K562 (cell line): ENCODE data around the gene DCLK1. TPM values are rescaled to one million over a fixed set of nuclear protein-coding genes. Genes with fewer than 3 reads are reported as not detected.
A peak's percentile ranks its signal among the peaks of the same experiment; 100 is the strongest.

Experiments
- ATAC-seq: fragments of 200-7000 bp; cut with Tn5 transposase; 3 replicates; pipeline ENCODE4 v1.9.1; 2020; ENCODE audit warnings: moderate library complexity
- BruUV-seq: library from RNA; stranded (reverse); fragments of 400-500 nt; replicated peaks from 2 replicates; lab custom pipeline; 2021; lab: Mats Ljungman, UMichigan
- CTCF ChIA-PET: fragments of 300-600 bp; formaldehyde crosslinking; extraction: SDS; loops from one replicate; lab custom pipeline; 2021; ENCODE audit warnings: low intra/inter-chr PET ratio; lab: Yijun Ruan, JAX
- POLR2A ChIA-PET: fragments of 300-600, 350-650 bp; sonication (Branson Sonifier 250); formaldehyde crosslinking; extraction: SDS; loops from one replicate; lab custom pipeline; 2021; ENCODE audit warnings: antibody characterized with exemption, inconsistent platforms; lab: Yijun Ruan, JAX
- DNase-seq, 4 experiments: peaks; one replicate each; pipeline versions ENCODE4 v3.0.0 to v3.0.0-alpha.2; 2011 to 2018; ENCODE audit warnings: low spot score in 3 of 4, mixed read lengths in 3 of 4; ENCODE audit errors: extremely low read depth in 1 of 4
- FAIRE-seq: peaks from 2 replicates; lab custom pipeline; 2011; peaks lifted over from hg19 to GRCh38; lab: Jason Lieb, UNC
- H2AFZ ChIP-seq: 2 replicates; pipeline ENCODE4 v1.6.0; 2011; ENCODE audit warnings: low read depth, low read length, control low read depth, inconsistent platforms
- H3K27ac ChIP-seq: fragments of 200-600 bp; 3 replicates; pipeline ENCODE4 v1.8.0; 2011; ENCODE audit warnings: low read depth, mild to moderate bottlenecking, control low read depth, inconsistent platforms, low read length, moderate library complexity, mixed read lengths; ENCODE audit errors: extremely low read depth
- H3K27me3 ChIP-seq, 2 experiments: fragments of 300-600 bp in 1 of 2; 2 replicates in 1 of 2; 3 replicates in 1 of 2; pipeline versions ENCODE4 v1.6.0 to v1.8.0; 2011; ENCODE audit warnings: inconsistent platforms in 2 of 2, low read length in 2 of 2, mild to moderate bottlenecking in 1 of 2, mixed read lengths in 1 of 2, moderate library complexity in 1 of 2; ENCODE audit not compliant: control insufficient read depth in 2 of 2, insufficient read depth in 2 of 2
- H3K36me3 ChIP-seq: fragments of 300-600 bp; 3 replicates; pipeline ENCODE4 v1.8.0; 2011; ENCODE audit warnings: mild to moderate bottlenecking, low read length, inconsistent platforms; ENCODE audit not compliant: control insufficient read depth, insufficient read depth
- H3K4me1 ChIP-seq, 2 experiments: fragments of 200-600 bp in 1 of 2; replicated peaks in 1 of 2; 2 replicates in 1 of 2; 3 replicates in 1 of 2; pipeline versions ENCODE4 v1.5.1 to v1.8.0; 2011; ENCODE audit warnings: inconsistent platforms in 2 of 2, low read length in 2 of 2, mild to moderate bottlenecking in 1 of 2, mixed read lengths in 1 of 2, moderate library complexity in 1 of 2; ENCODE audit not compliant: control insufficient read depth in 2 of 2, insufficient read depth in 2 of 2
- H3K4me2 ChIP-seq: 2 replicates; pipeline ENCODE4 v1.6.1; 2011; ENCODE audit warnings: low read length, control low read depth, inconsistent platforms, mixed read lengths; ENCODE audit not compliant: insufficient read depth
- H3K4me3 ChIP-seq: fragments of 200-600 bp; sonication (generic), shearing (Covaris generic); 2 replicates; pipeline ENCODE4 v1.5.1; 2016; ENCODE audit warnings: control low read depth, inconsistent platforms
- H3K79me2 ChIP-seq: fragments of 200-600 bp; 3 replicates; pipeline ENCODE4 v1.8.0; 2011; ENCODE audit warnings: low read length, inconsistent platforms; ENCODE audit not compliant: control insufficient read depth, insufficient read depth
- H3K9ac ChIP-seq, 2 experiments: 2 replicates each; pipeline versions ENCODE4 v1.6.0 to v1.6.1; 2011; ENCODE audit warnings: low read depth in 2 of 2, low read length in 2 of 2, control low read depth in 1 of 2, inconsistent platforms in 1 of 2, mild to moderate bottlenecking in 1 of 2, mixed read lengths in 1 of 2; ENCODE audit not compliant: insufficient read depth in 1 of 2
- H3K9me1 ChIP-seq: one replicate; pipeline ENCODE4 v1.6.0; 2011; ENCODE audit warnings: inconsistent platforms, mild to moderate bottlenecking, low read length, moderate library complexity; ENCODE audit not compliant: control insufficient read depth, insufficient read depth
- H3K9me3 ChIP-seq: replicated peaks from 2 replicates; pipeline ENCODE4 v1.5.1; 2011; ENCODE audit warnings: low read depth, low read length, inconsistent platforms; ENCODE audit not compliant: control insufficient read depth, insufficient read depth
- H4K20me1 ChIP-seq: replicated peaks from 2 replicates; pipeline ENCODE4 v1.6.1; 2011; ENCODE audit warnings: low read length, inconsistent platforms, mixed read lengths; ENCODE audit not compliant: control insufficient read depth, insufficient read depth
- BRCA1 ChIP-seq, 2 experiments: fragments of 450-650 bp in 1 of 2; sonication (generic) in 1 of 2; formaldehyde crosslinking in 1 of 2; IDR thresholded peaks; 2 replicates each; pipeline versions ENCODE4 v1.5.0 to v1.6.1; 2017 to 2020; ENCODE audit warnings: mild to moderate bottlenecking in 1 of 2, missing genetic modification reagents in 1 of 2
- CAMTA2 ChIP-seq: fragments of 250-450 bp; sonication (Bioruptor Pico); conservative IDR thresholded peaks from 2 replicates; pipeline ENCODE4 v1.5.1; 2022
- FOS ChIP-seq: IDR thresholded peaks from 3 replicates; pipeline ENCODE4 v1.6.1; 2011; ENCODE audit not compliant: insufficient read length; ENCODE audit errors: extremely low read depth
- HCFC1 ChIP-seq: IDR thresholded peaks from 2 replicates; pipeline ENCODE4 v1.6.1; 2012; ENCODE audit warnings: low read depth, low read length, improper control_type of control experiment
- HDAC6 ChIP-seq: IDR thresholded peaks from 2 replicates; pipeline ENCODE4 v1.6.1; 2012; ENCODE audit warnings: low read depth, mild to moderate bottlenecking, control low read depth, inconsistent platforms, low read length, moderate library complexity
- HOMEZ ChIP-seq: fragments of 250-450 bp; sonication (Bioruptor Pico); IDR thresholded peaks from 2 replicates; pipeline ENCODE4 v1.4.0; 2020; ENCODE audit warnings: mild to moderate bottlenecking, moderate library complexity
- MED1 ChIP-seq: sonication (generic); formaldehyde crosslinking; IDR thresholded peaks from 2 replicates; pipeline ENCODE4 v1.8.1; 2023; ENCODE audit warnings: missing genetic modification reagents, borderline replicate concordance
- NUFIP1 ChIP-seq: fragments of 450-650 bp; IDR thresholded peaks from 2 replicates; pipeline ENCODE4 v1.6.1; 2018; ENCODE audit not compliant: partially characterized antibody
- POLR2AphosphoS2 ChIP-seq: IDR thresholded peaks from 2 replicates; pipeline ENCODE4 v1.6.1; 2012; ENCODE audit warnings: low read length, improper control_type of control experiment
- RFX1 ChIP-seq: fragments of 450-650 bp; IDR thresholded peaks from 2 replicates; pipeline ENCODE4 v1.6.1; 2016; ENCODE audit warnings: mild to moderate bottlenecking, moderate library complexity
- SIX5 ChIP-seq, 2 experiments: IDR thresholded peaks; 2 replicates each; pipeline ENCODE4 v1.6.1; 2011; ENCODE audit warnings: low read length in 2 of 2, borderline replicate concordance in 1 of 2, low read depth in 1 of 2, mild to moderate bottlenecking in 1 of 2, moderate library complexity in 1 of 2; ENCODE audit not compliant: insufficient read depth in 1 of 2
- SUPT5H ChIP-seq: fragments of 450-650 bp; IDR thresholded peaks from 2 replicates; pipeline ENCODE4 v1.6.1; 2016
- TSC22D4 ChIP-seq: fragments of 450-650 bp; IDR thresholded peaks from 2 replicates; pipeline ENCODE4 v1.6.1; 2016; ENCODE audit warnings: missing genetic modification characterization, missing biosample characterization, control low read depth
- ZBTB8A ChIP-seq: fragments of 450-650 bp; IDR thresholded peaks from 2 replicates; pipeline ENCODE4 v1.6.1; 2018; ENCODE audit warnings: mild to moderate bottlenecking, moderate library complexity; ENCODE audit not compliant: partially characterized antibody
- ZFP36 ChIP-seq: fragments of 150-350 bp; IDR thresholded peaks from 2 replicates; pipeline ENCODE4 v1.6.1; 2018; ENCODE audit warnings: low read length, low read depth; ENCODE audit not compliant: partially characterized antibody
- ZNF589 ChIP-seq: fragments of 200-800 bp; sonication (Bioruptor generic); IDR thresholded peaks from 2 replicates; pipeline ENCODE4 v1.6.1; 2016; ENCODE audit warnings: low read depth, missing genetic modification characterization, missing compliant biosample characterization
- WGBS: fragments of 100-300 bp; shearing (Covaris generic); methylation state at CpG from one replicate; pipeline ENCODE4 v1.1.6; 2016; ENCODE audit warnings: low coverage, mixed read lengths; ENCODE audit not compliant: insufficient coverage; ENCODE audit errors: missing lambda C conversion rate; 5-methylcytosine and 5-hydroxymethylcytosine counted together
- in situ Hi-C: fragments of 300-500 bp; cut with MboI; formaldehyde crosslinking; loops from 4 replicates; pipeline ENCODE4 v1.15.0; 2018; ENCODE audit warnings: inconsistent platforms, mixed read lengths
- intact Hi-C: fragments of 100-400 bp; cut with micrococcal nuclease; formaldehyde crosslinking; loops from 2 replicates; pipeline ENCODE4 v1.14.2; 2022
- polyA plus RNA-seq, 8 experiments: library from polyadenylated mRNA; depleted of rRNA in 4 of 8; stranded (reverse) in 5 of 8; unstranded in 3 of 8; fragments of >200 nt; fragmentation: Nextera tagmentation in 2 of 8; fragmentation: Illumina TruSeq in 1 of 8; extraction: Ambion mirVana in 2 of 8; extraction: Trizol in 1 of 8; gene quantifications; 2 replicates each; pipeline versions ENCODE4 v1.2.1 to v1.2.3, GENCODE V29; 2011 to 2014; ENCODE audit warnings: inconsistent platforms in 1 of 8, missing spikeins in 1 of 8
- total RNA-seq, 7 experiments: library from RNA; depleted of rRNA in 6 of 7; stranded (reverse); fragments of >200 nt in 6 of 7; fragmentation: Illumina TruSeq in 2 of 7; extraction: Trizol in 2 of 7; gene quantifications; 2 replicates each; pipeline versions ENCODE4 v1.2.1 to v1.2.3, GENCODE V29; 2011 to 2021; ENCODE audit warnings: low replicate concordance in 1 of 7

Gene DCLK1
- total and polyA plus RNA-seq, 9 of the 15 experiments (the other 6 are each of a cell fraction or from before 2014, with no cell fraction given) = 0.07 TPM; not detected in 8

GRCh38 chr13:35984776-35985453 lies 146.3 kb downstream of the DCLK1 start:
- Histone ChIP-seq H3K9me3 (no peaks in the 10 kb centered on the region), H2AFZ (no peak overlapping the region)
- WGBS = 3% methylated on average over 7 of the region's 10 CpGs
- in situ Hi-C loops = loop anchor here (5.0 to 25.0 kb wide), 2 partner anchors 287 to 427 kb away; no protein-coding TSS in a partner anchor
- intact Hi-C loops = no loop called here
- peak; percentile 27; the same call in 1 of the 2 replicates for TF ChIP-seq RFX1
- no peak for TF ChIP-seq HCFC1
- TF ChIP-seq NUFIP1 = no peak
- TF ChIP-seq ZFP36 = no peak
- TF ChIP-seq, all 486 proteins: peak for 1
- Histone ChIP-seq H3K79me2 (no peaks in the 10 kb centered on the region), H3K27me3 (0 out of 5 replicates have a peak, but pooled peaks cover 0 to 4% of the 10 kb centered on the region in 2 experiments), H3K9me1 (no peaks in the 10 kb centered on the region), H3K9ac (no peak overlapping the region), H3K4me1 (peaks cover 0 to 3% of the 10 kb centered on the region in 2 experiments; a peak in 1 of 5 replicates), H3K36me3 (no peaks in the 10 kb centered on the region), H4K20me1 (no peaks in the 10 kb centered on the region), H3K4me2 (no peak overlapping the region), H3K4me3 (no peak overlapping the region), H3K27ac (no peak overlapping the region)
- ATAC-seq (no peak), FAIRE-seq (no peak), DNase-seq (no peak)
- ChIA-PET POLR2A (no interaction called here), CTCF (no interaction called here)
- no TSS peak for BruUV-seq

- WGBS = 7% methylated on average over 3 of the region's 3 CpGs
- no peak overlapping the region for H3K9ac ChIP-seq
- H3K9me3 ChIP-seq = no peaks in the 10 kb centered on the region
- no peaks in the 10 kb centered on the region for H3K9me1 ChIP-seq
- ChIA-PET CTCF (no interaction called here), POLR2A (no interaction called here)
- H4K20me1 ChIP-seq = no peaks in the 10 kb centered on the region
- no peak overlapping the region for H3K4me3 ChIP-seq
- H3K79me2 ChIP-seq = no peaks in the 10 kb centered on the region
- H3K27me3 ChIP-seq = 0 out of 5 replicates have a peak, but pooled peaks cover 0 to 4% of the 10 kb centered on the region in 2 experiments
- in situ Hi-C loops = loop anchor here (25.0 kb wide), 1 partner anchor 428 kb away; no protein-coding TSS in a partner anchor
- ATAC-seq (no peak), DNase-seq (no peak), FAIRE-seq (no peak)
- H3K36me3 ChIP-seq = no peaks in the 10 kb centered on the region
- BruUV-seq = no TSS peak
- no peak overlapping the region for H2AFZ ChIP-seq
- H3K4me2 ChIP-seq = no peak overlapping the region
- intact Hi-C loops = no loop called here
- H3K4me1 ChIP-seq = peaks cover 0 to 3% of the 10 kb centered on the region in 2 experiments; a peak in 1 of 5 replicates
- no peak overlapping the region for H3K27ac ChIP-seq
- TF ChIP-seq CAMTA2 (CRISPR knock-in tag) = no peak
- TF ChIP-seq ZBTB8A = no peak
- TF ChIP-seq SUPT5H = no peak
- TF ChIP-seq HDAC6 = no peak
- TF ChIP-seq BRCA1 (IDR thresholded peaks at IDR 0.05) = no peak
- TF ChIP-seq BRCA1 (CRISPR knock-in tag; IDR thresholded peaks at IDR 0.05) = no peak
- TF ChIP-seq POLR2AphosphoS2 = no peak
- TF ChIP-seq MED1 (CRISPR knock-in tag) = no peak
- TF ChIP-seq FOS = no peak
- TF ChIP-seq HOMEZ = no peak
- TF ChIP-seq SIX5 (IDR thresholded peaks at IDR 0.05; ENCODE audit: borderline replicate concordance in 1 of 2, insufficient read depth in 1 of 2, low read depth in 1 of 2, low read length in 2 of 2) = no peak
- no peak for TF ChIP-seq TSC22D4
- no peak for TF ChIP-seq ZNF589
These were observed 146.9 kb downstream of the DCLK1 start for GRCh38 chr13:35984287-35984686.
